Measurements from ENCODE around the gene MED13L.

Gene MED13L

DNA sequence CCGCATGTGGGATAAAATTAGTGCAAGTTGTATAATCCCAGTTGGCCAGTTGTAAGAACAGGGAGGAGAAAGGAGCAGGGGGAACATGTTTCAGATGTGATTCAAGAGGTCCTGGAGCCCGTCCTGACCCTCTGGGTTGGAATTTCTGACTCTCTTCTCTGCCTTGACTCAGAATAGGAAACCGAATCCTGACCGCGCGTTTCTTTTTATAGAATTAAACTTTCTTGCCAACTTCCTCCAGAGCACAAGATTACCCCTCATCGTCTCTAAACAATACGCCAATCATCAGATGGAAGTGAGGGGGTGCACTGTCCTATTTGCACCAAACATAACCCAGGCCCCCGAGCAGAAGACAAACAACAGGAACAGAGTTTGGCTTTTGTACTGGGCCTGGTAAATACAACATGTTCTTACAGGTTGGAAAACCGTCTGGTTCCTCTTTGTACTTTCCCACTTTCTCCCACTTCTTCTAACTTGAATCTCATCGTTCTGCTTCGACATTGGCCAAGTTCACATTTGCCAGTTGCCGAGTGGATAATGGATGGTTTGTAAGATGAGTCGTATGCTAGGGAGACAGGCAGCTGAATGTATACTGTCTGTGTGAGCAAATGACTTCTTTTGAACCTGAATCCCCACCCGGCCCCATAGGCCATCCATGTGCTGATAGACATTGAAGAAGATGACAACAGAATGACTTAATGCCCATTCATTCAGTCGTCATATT, 42.6 kb upstream of the MED13L start:
- TF ChIP-seq, protein P1, sequence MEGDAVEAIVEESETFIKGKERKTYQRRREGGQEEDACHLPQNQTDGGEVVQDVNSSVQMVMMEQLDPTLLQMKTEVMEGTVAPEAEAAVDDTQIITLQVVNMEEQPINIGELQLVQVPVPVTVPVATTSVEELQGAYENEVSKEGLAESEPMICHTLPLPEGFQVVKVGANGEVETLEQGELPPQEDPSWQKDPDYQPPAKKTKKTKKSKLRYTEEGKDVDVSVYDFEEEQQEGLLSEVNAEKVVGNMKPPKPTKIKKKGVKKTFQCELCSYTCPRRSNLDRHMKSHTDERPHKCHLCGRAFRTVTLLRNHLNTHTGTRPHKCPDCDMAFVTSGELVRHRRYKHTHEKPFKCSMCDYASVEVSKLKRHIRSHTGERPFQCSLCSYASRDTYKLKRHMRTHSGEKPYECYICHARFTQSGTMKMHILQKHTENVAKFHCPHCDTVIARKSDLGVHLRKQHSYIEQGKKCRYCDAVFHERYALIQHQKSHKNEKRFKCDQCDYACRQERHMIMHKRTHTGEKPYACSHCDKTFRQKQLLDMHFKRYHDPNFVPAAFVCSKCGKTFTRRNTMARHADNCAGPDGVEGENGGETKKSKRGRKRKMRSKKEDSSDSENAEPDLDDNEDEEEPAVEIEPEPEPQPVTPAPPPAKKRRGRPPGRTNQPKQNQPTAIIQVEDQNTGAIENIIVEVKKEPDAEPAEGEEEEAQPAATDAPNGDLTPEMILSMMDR (IDR thresholded peaks at IDR 0.05; ENCODE audit: low read depth, low read length): no peak
- peak; percentile 94 for DNase-seq (ENCODE audit: extremely low read depth, low read depth)

DNA sequence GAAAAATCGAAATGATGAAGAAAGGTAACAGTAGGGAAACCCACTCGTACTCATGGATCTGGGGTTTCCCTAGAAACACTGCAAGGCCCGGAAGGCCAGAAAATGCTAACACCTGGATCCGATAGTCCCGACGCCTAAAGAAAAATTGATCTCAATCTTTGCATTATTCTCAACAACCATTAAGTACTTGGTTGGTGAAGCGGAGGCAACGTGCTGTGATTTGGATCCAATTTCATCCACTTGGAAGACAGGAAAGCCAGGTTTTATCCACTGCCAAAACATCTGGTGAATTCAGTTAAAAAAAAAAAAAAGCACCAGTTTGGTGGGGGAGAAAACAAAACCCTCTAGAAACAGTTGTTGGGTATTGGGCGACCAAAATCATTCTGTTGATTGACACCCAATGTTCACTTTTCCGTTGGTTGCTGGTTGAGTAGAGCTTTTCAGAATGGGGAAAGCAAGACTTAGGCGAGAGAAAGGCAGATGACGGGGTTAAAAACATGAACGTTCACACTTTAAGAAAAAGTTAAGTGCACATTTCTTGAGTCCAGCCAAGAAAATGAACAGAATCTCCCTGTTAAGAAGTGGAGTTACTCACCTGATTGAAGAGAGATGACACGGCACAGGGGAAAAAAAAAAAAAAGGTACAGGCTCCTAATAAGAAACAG, 41.9 kb upstream of the MED13L start:
- no peak for DNase-seq (ENCODE audit: extremely low read depth, low read depth)
- TF ChIP-seq, protein P1 (IDR thresholded peaks at IDR 0.05; ENCODE audit: low read depth, low read length): no peak

DNA sequence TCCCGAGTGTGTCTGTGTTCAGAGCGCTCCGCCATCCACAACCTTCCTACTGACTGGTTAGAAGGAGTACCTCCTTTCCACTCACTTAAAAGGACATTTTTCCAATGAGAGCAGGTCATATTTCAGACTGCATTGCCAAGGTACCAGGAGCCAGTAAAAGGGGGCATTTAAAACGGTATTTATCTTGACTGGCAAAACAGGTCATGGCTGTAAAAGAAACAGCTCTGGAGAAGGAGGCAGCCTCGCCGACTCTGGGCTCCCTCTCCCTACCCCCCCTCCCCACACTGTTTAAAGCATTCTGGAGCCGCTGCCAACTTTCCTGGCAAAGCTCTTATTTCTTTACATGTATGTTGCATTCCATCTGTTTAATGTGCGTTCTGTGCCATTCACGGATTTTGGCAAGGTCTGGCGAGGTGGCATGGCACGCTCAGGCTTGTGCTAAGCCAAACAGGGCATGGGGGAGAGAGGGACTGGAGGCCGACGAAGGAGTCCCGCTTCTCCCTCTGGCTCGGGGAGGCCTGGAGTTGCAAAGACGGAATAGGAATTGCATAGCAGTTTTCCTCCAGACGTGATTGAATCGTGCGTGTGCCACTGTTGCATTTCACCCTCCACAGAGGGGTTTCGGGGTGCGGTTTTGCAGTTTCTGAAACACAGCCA, 41.2 kb upstream of the MED13L start:
- no peak for DNase-seq (ENCODE audit: extremely low read depth, low read depth)
- TF ChIP-seq, protein P1 (IDR thresholded peaks at IDR 0.05; ENCODE audit: low read depth, low read length): no peak

DNA sequence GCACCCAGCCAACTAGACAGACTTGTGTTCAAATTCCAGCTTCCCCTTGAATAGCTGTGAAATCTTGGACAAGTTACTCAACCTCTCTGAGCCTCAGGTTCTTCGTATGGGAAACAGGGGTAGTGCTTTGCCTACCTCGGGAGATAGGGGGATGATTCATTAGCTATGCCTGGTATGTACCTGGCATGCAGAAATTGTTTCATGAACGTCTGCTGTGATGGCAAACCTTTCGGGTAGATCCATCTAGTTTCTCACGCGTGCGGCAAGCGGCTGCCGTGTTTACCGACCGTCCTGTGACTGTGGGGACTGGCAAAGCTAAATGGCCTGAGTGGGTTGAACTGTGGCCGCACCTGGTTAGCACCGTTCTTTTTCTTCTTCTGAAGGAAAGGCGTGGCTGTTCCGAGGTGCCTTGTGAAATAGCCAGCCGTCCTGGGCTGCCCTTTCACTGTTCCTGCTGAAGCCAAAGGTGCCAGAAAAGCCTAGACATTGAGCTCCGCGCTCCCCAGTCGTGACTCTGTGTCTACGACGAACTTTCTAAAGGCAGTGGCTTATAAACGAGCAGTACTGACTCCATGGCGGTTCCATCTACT, 40.6 kb upstream of the MED13L start:
- DNase-seq (ENCODE audit: extremely low read depth, low read depth): no peak
- TF ChIP-seq, protein P1 (IDR thresholded peaks at IDR 0.05; ENCODE audit: low read depth, low read length): no peak

DNA sequence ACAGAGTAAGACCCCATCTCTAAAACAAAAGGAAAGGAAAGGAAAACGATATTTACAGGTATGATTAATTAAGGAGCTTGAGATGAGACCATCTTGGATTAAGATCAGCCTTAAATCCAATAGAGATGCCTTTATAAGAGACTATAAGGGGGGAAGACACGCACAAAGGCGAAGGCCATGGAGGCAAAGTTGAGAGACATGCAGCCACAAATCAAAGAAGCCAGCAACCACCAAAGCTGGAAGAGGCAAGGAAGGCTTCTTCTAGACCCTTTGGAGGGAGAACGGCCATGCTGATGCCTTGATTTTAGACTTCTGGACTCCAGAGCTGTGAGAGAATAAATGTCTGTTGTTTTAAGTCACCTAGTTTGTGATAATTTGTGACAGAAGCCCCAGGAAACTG, 39.6 kb upstream of the MED13L start:
- TF ChIP-seq, protein P1 (IDR thresholded peaks at IDR 0.05; ENCODE audit: low read depth, low read length): no peak

DNA sequence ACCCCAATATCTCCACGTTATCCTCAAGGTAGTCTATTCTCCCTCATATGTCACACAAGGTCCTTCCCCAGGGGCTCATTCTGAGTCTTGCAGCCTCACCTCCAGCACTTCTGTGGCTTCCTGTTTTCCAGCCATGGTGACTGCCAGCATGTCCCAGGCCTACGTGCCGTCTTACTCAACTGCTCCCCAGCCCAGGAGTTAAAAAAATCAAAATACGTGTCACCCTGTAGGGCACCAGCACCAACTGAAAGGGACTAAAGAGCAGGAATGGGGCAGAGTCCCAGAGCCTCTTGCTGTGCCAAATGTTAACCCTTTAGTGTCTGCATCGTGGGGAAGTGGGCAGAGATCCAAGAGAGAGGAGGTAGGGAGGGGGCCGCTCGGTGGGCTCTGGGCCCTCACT, 37.0 kb upstream of the MED13L start:
- TF ChIP-seq, protein P1 (IDR thresholded peaks at IDR 0.05; ENCODE audit: low read depth, low read length): no peak
- no peak for DNase-seq (ENCODE audit: extremely low read depth, low read depth)

More for the DNA sequence above, 39.6 kb upstream of the MED13L start:
- DNase-seq (ENCODE audit: extremely low read depth, low read depth): no peak
